HCT116 (cell line): ENCODE results near the gene C3orf52.

Experiments used
- CEBPB ChIP-seq: IDR thresholded peaks from 2 replicates; pipeline ENCODE4 v1.6.1; 2012; ENCODE audit warnings: low read depth
- CTCF ChIP-seq, 3 experiments: fragments of 200-600 bp in 1 of 3; sonication (generic) in 1 of 3; IDR thresholded peaks in 2 of 3; conservative IDR thresholded peaks in 1 of 3; 2 replicates each; pipeline ENCODE4 v1.5.1; 2012 to 2017; ENCODE audit warnings: low read depth in 2 of 3, low read length in 2 of 3, antibody characterized with exemption in 1 of 3, borderline replicate concordance in 1 of 3, control low read depth in 1 of 3, mild to moderate bottlenecking in 1 of 3, mixed read lengths in 1 of 3, mixed run types in 1 of 3, moderate library complexity in 1 of 3; ENCODE audit not compliant: insufficient read depth in 1 of 3
- EGR1 ChIP-seq: IDR thresholded peaks from 2 replicates; pipeline ENCODE4 v1.6.1; 2012; ENCODE audit warnings: low read depth
- EZH2 ChIP-seq: fragments of 200-600 bp; sonication (generic); IDR thresholded peaks from 2 replicates; pipeline ENCODE4 v1.6.1; 2017; ENCODE audit warnings: antibody characterized with exemption, mixed run types
- JUND ChIP-seq: IDR thresholded peaks from 2 replicates; pipeline ENCODE4 v1.6.1; 2012
- POLR2A ChIP-seq: IDR thresholded peaks from 2 replicates; pipeline ENCODE4 v1.7.0; 2011; ENCODE audit warnings: borderline replicate concordance; ENCODE audit not compliant: insufficient read depth, insufficient read length; ENCODE audit errors: extremely low read depth
- POLR2AphosphoS5 ChIP-seq: IDR thresholded peaks from 2 replicates; pipeline ENCODE4 v1.6.1; 2011; ENCODE audit warnings: mild to moderate bottlenecking, low read depth, low read length, moderate library complexity
- RAD21 ChIP-seq: IDR thresholded peaks from 2 replicates; pipeline ENCODE4 v1.6.1; 2012; ENCODE audit warnings: low read depth, mild to moderate bottlenecking
- YY1 ChIP-seq: IDR thresholded peaks from 2 replicates; pipeline ENCODE4 v1.6.1; 2011; ENCODE audit warnings: low read length, low read depth, moderate library complexity, mild to moderate bottlenecking; ENCODE audit not compliant: insufficient replicate concordance; ENCODE audit errors: extremely low read depth
- ZBTB33 ChIP-seq: IDR thresholded peaks from 2 replicates; pipeline ENCODE4 v1.6.1; 2011; ENCODE audit warnings: mild to moderate bottlenecking, low read length, moderate library complexity; ENCODE audit not compliant: insufficient replicate concordance; ENCODE audit errors: extremely low read depth
- ZFX ChIP-seq: fragments of 450-650 bp; IDR thresholded peaks from 2 replicates; pipeline ENCODE4 v1.6.1; 2017
- ZNF274 ChIP-seq: fragments of 200-500 bp; sonication (Bioruptor generic); IDR thresholded peaks from 2 replicates; pipeline ENCODE4 v1.6.1; 2014; ENCODE audit warnings: mild to moderate bottlenecking, low read depth, low read length, inconsistent platforms
- TF ChIP-seq, protein P1 (sequence below): IDR thresholded peaks from 2 replicates; pipeline ENCODE4 v1.6.1; 2012

- TF ChIP-seq YY1 (no peak), CTCF (IDR thresholded peaks at IDR 0.05 in 2 of 3, conservative IDR thresholded peaks at IDR 0.05 in 1 of 3; ENCODE audit: borderline replicate concordance in 1 of 3, insufficient read depth in 1 of 3, low read depth in 2 of 3, low read length in 2 of 3) (no peak), POLR2A (no peak), ZBTB33 (no peak), POLR2AphosphoS5 (no peak), ZFX (no peak), JUND (no peak), ZNF274 (no peak), EZH2 (no peak), CEBPB (no peak), RAD21 (no peak), EGR1 (no peak)
- TF ChIP-seq, protein P1, sequence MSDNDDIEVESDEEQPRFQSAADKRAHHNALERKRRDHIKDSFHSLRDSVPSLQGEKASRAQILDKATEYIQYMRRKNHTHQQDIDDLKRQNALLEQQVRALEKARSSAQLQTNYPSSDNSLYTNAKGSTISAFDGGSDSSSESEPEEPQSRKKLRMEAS: no peak
These were observed 37.3 kb upstream of the C3orf52 start for GRCh38 chr3:112048911-112049310.
